CD4-positive, alpha-beta T cell (primary cell): ENCODE measurements around the gene TMTC3. TPM values are rescaled to one million over a fixed set of nuclear protein-coding genes. Genes with fewer than 3 reads are reported as not detected.

Source experiments
- ATAC-seq: fragments of 200-7000 bp; cut with Tn5 transposase; one replicate; pipeline ENCODE4 v1.10.0; 2022; ENCODE audit warnings: mild to moderate bottlenecking; ENCODE audit not compliant: poor library complexity
- CTCF ChIA-PET: fragments of 350-600 bp; sonication (Branson Sonifier 250); formaldehyde crosslinking; loops from one replicate; lab custom pipeline; 2021; ENCODE audit warnings: antibody characterized with exemption, inconsistent platforms; lab: Charles Lee
- POLR2A ChIA-PET: fragments of 350-600 bp; sonication (Branson Sonifier 250); formaldehyde crosslinking; loops from one replicate; lab custom pipeline; 2021; ENCODE audit warnings: antibody characterized with exemption, inconsistent platforms; lab: Charles Lee
- DNase-seq, 14 experiments: peaks; one replicate each; pipeline ENCODE4 v3.0.0-alpha.2; 2013 to 2020; ENCODE audit warnings: mixed read lengths in 2 of 14
- H3K27ac ChIP-seq, 2 donors: one replicate each; pipeline versions ENCODE4 v1.5.1 to v1.7.0; 2013; ENCODE audit warnings: low read length in 2 of 2, low read depth in 1 of 2, mild to moderate bottlenecking in 1 of 2
- H3K27me3 ChIP-seq, 2 experiments: 1 replicate in 1 of 2; 2 replicates in 1 of 2; pipeline versions ENCODE4 v1.6.1 to v1.7.0; 2013; ENCODE audit warnings: low read length in 2 of 2, control low read depth in 1 of 2, mild to moderate bottlenecking in 1 of 2, moderate library complexity in 1 of 2; ENCODE audit not compliant: insufficient read depth in 2 of 2, control insufficient read depth in 1 of 2
- H3K36me3 ChIP-seq: one replicate; pipeline ENCODE4 v1.6.1; 2013; ENCODE audit warnings: low read length, control low read depth; ENCODE audit not compliant: insufficient read depth
- H3K4me1 ChIP-seq: one replicate; pipeline ENCODE4 v1.6.1; 2013; ENCODE audit warnings: low read length, control low read depth; ENCODE audit not compliant: insufficient read depth
- H3K4me3 ChIP-seq: one replicate; pipeline ENCODE4 v1.5.1; 2013; ENCODE audit warnings: mild to moderate bottlenecking, low read length, moderate library complexity
- H3K9me3 ChIP-seq, 2 experiments: 1 replicate in 1 of 2; 2 replicates in 1 of 2; pipeline versions ENCODE4 v1.6.1 to v1.7.0; 2013; ENCODE audit warnings: low read length in 2 of 2, mild to moderate bottlenecking in 2 of 2, control low read depth in 1 of 2, moderate library complexity in 1 of 2; ENCODE audit not compliant: control insufficient read depth in 1 of 2, insufficient read depth in 1 of 2
- H3K27ac Mint-ChIP-seq: one replicate; pipeline ENCODE4 v1.8.0; 2020; ENCODE audit warnings: mixed read lengths
- H3K27me3 Mint-ChIP-seq: one replicate; pipeline ENCODE4 v1.8.0; 2021; ENCODE audit warnings: mixed read lengths
- H3K36me3 Mint-ChIP-seq: one replicate; pipeline ENCODE4 v1.8.0; 2021; ENCODE audit warnings: low read depth, mixed read lengths
- H3K4me1 Mint-ChIP-seq: one replicate; pipeline ENCODE4 v1.8.0; 2021; ENCODE audit warnings: low read depth, mixed read lengths
- H3K4me3 Mint-ChIP-seq: one replicate; pipeline ENCODE4 v1.8.0; 2020; ENCODE audit warnings: mild to moderate bottlenecking, mixed read lengths
- H3K9me3 Mint-ChIP-seq: one replicate; pipeline ENCODE4 v1.8.0; 2020; ENCODE audit warnings: mixed read lengths
- CTCF ChIP-seq: fragments of 200-600 bp; IDR thresholded peaks from one replicate; pipeline ENCODE4 v1.8.0; 2022; ENCODE audit warnings: antibody characterized with exemption, mild to moderate bottlenecking
- intact Hi-C, 2 experiments: fragments of 100-400 bp; cut with DNase I in 1 of 2; cut with micrococcal nuclease in 1 of 2; formaldehyde crosslinking; loops; one replicate each; pipeline versions ENCODE4 v1.15.1 to v1.9.0; 2023 to 2025; cut with DNase I, micrococcal nuclease
- total RNA-seq, 174 experiments: library from RNA in 2 of 174; stranded (reverse) in 2 of 174; gene quantifications; one replicate each; pipeline ENCODE4 v1.2.3 and lab custom pipeline; 2021 to 2026

The TMTC3 gene
- total RNA-seq, 2 experiments from 2014 or later, result 5.1 to 6.1 TPM

GRCh38 chr12:88184196-88184595 is 42.1 kb downstream of the TMTC3 start:
- ChIA-PET POLR2A (interaction anchor here (0.7 kb wide), 1 partner anchor 98 kb away, joined by 3 read pairs; no protein-coding TSS in a partner anchor), CTCF (no interaction called here)
- Mint-ChIP-seq H3K9me3 (peaks cover 13% of the 10 kb centered on the region), H3K27me3 (no peaks in the 10 kb centered on the region), H3K4me3 (no peak overlapping the region), H3K4me1 (no peaks in the 10 kb centered on the region), H3K36me3 (peaks cover 79% of the 10 kb centered on the region), H3K27ac (no peak overlapping the region)
- no peak for ATAC-seq
- Histone ChIP-seq H3K27ac (no peak overlapping the region), H3K9me3 (peaks cover 0 to 4% of the 10 kb centered on the region in 2 experiments), H3K4me1 (no peaks in the 10 kb centered on the region), H3K4me3 (no peak overlapping the region), H3K27me3 (no peaks in the 10 kb centered on the region), H3K36me3 (peaks cover 22% of the 10 kb centered on the region)
- intact Hi-C loops, result no loop called here
- no peak for DNase-seq
- TF ChIP-seq CTCF, result no peak

GRCh38 chr12:88185279-88185678 is 43.2 kb downstream of the TMTC3 start:
- Histone ChIP-seq H3K27me3 (no peaks in the 10 kb centered on the region), H3K36me3 (peaks cover 20% of the 10 kb centered on the region), H3K27ac (no peak overlapping the region), H3K9me3 (peaks cover 0 to 4% of the 10 kb centered on the region in 2 experiments), H3K4me1 (no peaks in the 10 kb centered on the region), H3K4me3 (no peak overlapping the region)
- TF ChIP-seq CTCF, result no peak
- Mint-ChIP-seq H3K4me3 (no peak overlapping the region), H3K27ac (no peak overlapping the region), H3K4me1 (no peaks in the 10 kb centered on the region), H3K27me3 (no peaks in the 10 kb centered on the region), H3K9me3 (peaks cover 11% of the 10 kb centered on the region), H3K36me3 (peaks cover 70% of the 10 kb centered on the region)
- ATAC-seq (no peak), DNase-seq (no peak)
- intact Hi-C loops, result no loop called here
- CTCF ChIA-PET, result no interaction called here
- POLR2A ChIA-PET, result no interaction called here

- Mint-ChIP-seq H3K36me3 (peaks cover 70% of the 10 kb centered on the region), H3K9me3 (peaks cover 11% of the 10 kb centered on the region), H3K27ac (no peak overlapping the region), H3K27me3 (no peaks in the 10 kb centered on the region), H3K4me3 (no peak overlapping the region), H3K4me1 (no peaks in the 10 kb centered on the region)
- ChIA-PET POLR2A (no interaction called here), CTCF (no interaction called here)
- no peak for TF ChIP-seq CTCF
- H3K4me3 ChIP-seq, result no peak overlapping the region
- intact Hi-C loops, result no loop called here
- DNase-seq (no peak), ATAC-seq (no peak)
- H3K9me3 ChIP-seq, result peaks cover 0 to 4% of the 10 kb centered on the region in 2 experiments
- no peaks in the 10 kb centered on the region for H3K27me3 ChIP-seq
- H3K36me3 ChIP-seq, result peaks cover 19% of the 10 kb centered on the region
- H3K4me1 ChIP-seq, result no peaks in the 10 kb centered on the region
- no peak overlapping the region for H3K27ac ChIP-seq
These were observed 43.9 kb downstream of the TMTC3 start for GRCh38 chr12:88185988-88186387.
